Astrocyte (in vitro differentiated cells and primary cell): ENCODE data around the gene DDX25. TPM values are rescaled to one million over a fixed set of nuclear protein-coding genes. Genes with fewer than 3 reads are reported as not detected.

Source experiments
- DNase-seq: peaks from one replicate; pipeline ENCODE4 v3.0.0-alpha.2; 2010; ENCODE audit warnings: low read depth
- FAIRE-seq: peaks from 2 replicates; lab custom pipeline; 2011; peaks lifted over from hg19 to GRCh38; lab: Jason Lieb, UNC
- H2AFZ ChIP-seq: 2 replicates; pipeline ENCODE4 v1.6.0; 2012; ENCODE audit warnings: low read depth, low read length, inconsistent platforms
- H3K27ac ChIP-seq: 2 replicates; pipeline ENCODE4 v1.5.1; 2011; ENCODE audit warnings: low read depth, low read length, inconsistent platforms
- H3K27me3 ChIP-seq: 2 replicates; pipeline ENCODE4 v1.6.0; 2011; ENCODE audit warnings: low read length, inconsistent platforms; ENCODE audit not compliant: insufficient read depth
- H3K36me3 ChIP-seq: 2 replicates; pipeline ENCODE4 v1.5.1; 2011; ENCODE audit warnings: low read length, inconsistent platforms; ENCODE audit not compliant: insufficient read depth
- H3K4me1 ChIP-seq: 2 replicates; pipeline ENCODE4 v1.5.1; 2011; ENCODE audit warnings: low read length, inconsistent platforms; ENCODE audit not compliant: insufficient read depth
- H3K4me2 ChIP-seq: 2 replicates; pipeline ENCODE4 v1.6.0; 2012; ENCODE audit warnings: low read length, inconsistent platforms
- H3K4me3 ChIP-seq: 2 replicates; pipeline ENCODE4 v1.5.1; 2011; ENCODE audit warnings: low read depth, mild to moderate bottlenecking, low read length, inconsistent platforms; ENCODE audit not compliant: insufficient read depth
- H3K79me2 ChIP-seq: 2 replicates; pipeline ENCODE4 v1.6.0; 2012; ENCODE audit warnings: mild to moderate bottlenecking, low read length, inconsistent platforms; ENCODE audit not compliant: insufficient read depth
- H3K9ac ChIP-seq: 2 replicates; pipeline ENCODE4 v1.6.0; 2012; ENCODE audit warnings: mild to moderate bottlenecking, low read length, inconsistent platforms
- H3K9me3 ChIP-seq: 2 replicates; pipeline ENCODE4 v1.5.1; 2012; ENCODE audit warnings: low read depth, mild to moderate bottlenecking, low read length, inconsistent platforms; ENCODE audit not compliant: insufficient read depth
- H4K20me1 ChIP-seq: 2 replicates; pipeline ENCODE4 v1.6.0; 2012; ENCODE audit warnings: low read length, inconsistent platforms; ENCODE audit not compliant: insufficient read depth
- H3K27ac Mint-ChIP-seq: one replicate; pipeline ENCODE4 v1.8.0; 2021; ENCODE audit warnings: mild to moderate bottlenecking, mixed read lengths; ENCODE audit not compliant: unreplicated experiment
- H3K27me3 Mint-ChIP-seq: one replicate; pipeline ENCODE4 v1.8.0; 2021; ENCODE audit warnings: low read depth, mixed read lengths; ENCODE audit not compliant: unreplicated experiment
- H3K36me3 Mint-ChIP-seq: one replicate; pipeline ENCODE4 v1.8.0; 2021; ENCODE audit warnings: low read depth, mixed read lengths; ENCODE audit not compliant: unreplicated experiment
- H3K4me1 Mint-ChIP-seq: one replicate; pipeline ENCODE4 v1.8.0; 2021; ENCODE audit warnings: low read depth, mixed read lengths; ENCODE audit not compliant: unreplicated experiment
- H3K4me3 Mint-ChIP-seq: one replicate; pipeline ENCODE4 v1.8.0; 2021; ENCODE audit warnings: mild to moderate bottlenecking, moderate library complexity, mixed read lengths; ENCODE audit not compliant: unreplicated experiment
- H3K9me3 Mint-ChIP-seq: one replicate; pipeline ENCODE4 v1.8.0; 2021; ENCODE audit warnings: mild to moderate bottlenecking, mixed read lengths; ENCODE audit not compliant: unreplicated experiment
- EZH2 ChIP-seq: IDR thresholded peaks from 2 replicates; pipeline ENCODE4 v1.6.1; 2012; ENCODE audit warnings: mild to moderate bottlenecking, low read length, inconsistent platforms; ENCODE audit not compliant: insufficient read depth
- total RNA-seq: library from RNA; stranded (reverse); gene quantifications from 2 replicates; pipeline ENCODE4 v1.2.1, GENCODE V29; 2021
- TF ChIP-seq, protein P1 (sequence below): IDR thresholded peaks from 2 replicates; pipeline ENCODE4 v1.5.1; 2011; ENCODE audit warnings: low read depth, mild to moderate bottlenecking, inconsistent platforms, low read length, moderate library complexity; ENCODE audit not compliant: insufficient read depth

Gene DDX25
- total RNA-seq, 1 donor from 2014 or later, result 1.1 TPM

DNA sequence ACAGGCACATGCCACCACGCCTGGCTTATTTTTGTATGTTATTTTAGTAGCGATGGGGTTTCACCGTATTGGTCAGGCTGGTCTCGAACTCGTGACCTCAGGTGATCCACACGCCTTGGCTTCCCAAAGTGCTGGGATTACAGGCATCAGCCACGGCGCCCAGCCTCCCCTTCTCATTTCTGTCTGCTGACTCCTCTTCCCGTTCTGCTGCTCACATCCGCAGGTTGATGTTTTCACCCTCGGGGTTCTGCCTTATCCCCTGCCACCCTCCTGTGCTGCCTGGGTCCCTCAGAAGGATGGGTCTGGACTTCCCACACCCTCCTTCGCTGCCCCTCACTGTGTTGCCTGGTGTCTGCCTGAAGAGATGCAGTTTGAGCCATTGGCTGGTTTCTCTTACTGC lies 22.4 kb downstream of the DDX25 start:
- Mint-ChIP-seq H3K4me1 (peaks cover 4% of the 10 kb centered on the region), H3K36me3 (no peaks in the 10 kb centered on the region), H3K9me3 (no peaks in the 10 kb centered on the region), H3K27ac (no peak overlapping the region), H3K27me3 (peaks cover 26% of the 10 kb centered on the region), H3K4me3 (no peak overlapping the region)
- H4K20me1 ChIP-seq, result no peaks in the 10 kb centered on the region
- H2AFZ ChIP-seq, result no peak overlapping the region
- peaks cover 8% of the 10 kb centered on the region for H3K27me3 ChIP-seq
- H3K4me2 ChIP-seq, result no peak overlapping the region
- TF ChIP-seq, protein P1, sequence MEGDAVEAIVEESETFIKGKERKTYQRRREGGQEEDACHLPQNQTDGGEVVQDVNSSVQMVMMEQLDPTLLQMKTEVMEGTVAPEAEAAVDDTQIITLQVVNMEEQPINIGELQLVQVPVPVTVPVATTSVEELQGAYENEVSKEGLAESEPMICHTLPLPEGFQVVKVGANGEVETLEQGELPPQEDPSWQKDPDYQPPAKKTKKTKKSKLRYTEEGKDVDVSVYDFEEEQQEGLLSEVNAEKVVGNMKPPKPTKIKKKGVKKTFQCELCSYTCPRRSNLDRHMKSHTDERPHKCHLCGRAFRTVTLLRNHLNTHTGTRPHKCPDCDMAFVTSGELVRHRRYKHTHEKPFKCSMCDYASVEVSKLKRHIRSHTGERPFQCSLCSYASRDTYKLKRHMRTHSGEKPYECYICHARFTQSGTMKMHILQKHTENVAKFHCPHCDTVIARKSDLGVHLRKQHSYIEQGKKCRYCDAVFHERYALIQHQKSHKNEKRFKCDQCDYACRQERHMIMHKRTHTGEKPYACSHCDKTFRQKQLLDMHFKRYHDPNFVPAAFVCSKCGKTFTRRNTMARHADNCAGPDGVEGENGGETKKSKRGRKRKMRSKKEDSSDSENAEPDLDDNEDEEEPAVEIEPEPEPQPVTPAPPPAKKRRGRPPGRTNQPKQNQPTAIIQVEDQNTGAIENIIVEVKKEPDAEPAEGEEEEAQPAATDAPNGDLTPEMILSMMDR, result no peak
- TF ChIP-seq EZH2, result no peak
- no peaks in the 10 kb centered on the region for H3K79me2 ChIP-seq
- FAIRE-seq (no peak), DNase-seq (no peak)
- no peaks in the 10 kb centered on the region for H3K4me1 ChIP-seq
- no peaks in the 10 kb centered on the region for H3K9me3 ChIP-seq
- no peak overlapping the region for H3K4me3 ChIP-seq
- H3K27ac ChIP-seq, result no peak overlapping the region
- H3K36me3 ChIP-seq, result no peaks in the 10 kb centered on the region
- H3K9ac ChIP-seq, result no peak overlapping the region

DNA sequence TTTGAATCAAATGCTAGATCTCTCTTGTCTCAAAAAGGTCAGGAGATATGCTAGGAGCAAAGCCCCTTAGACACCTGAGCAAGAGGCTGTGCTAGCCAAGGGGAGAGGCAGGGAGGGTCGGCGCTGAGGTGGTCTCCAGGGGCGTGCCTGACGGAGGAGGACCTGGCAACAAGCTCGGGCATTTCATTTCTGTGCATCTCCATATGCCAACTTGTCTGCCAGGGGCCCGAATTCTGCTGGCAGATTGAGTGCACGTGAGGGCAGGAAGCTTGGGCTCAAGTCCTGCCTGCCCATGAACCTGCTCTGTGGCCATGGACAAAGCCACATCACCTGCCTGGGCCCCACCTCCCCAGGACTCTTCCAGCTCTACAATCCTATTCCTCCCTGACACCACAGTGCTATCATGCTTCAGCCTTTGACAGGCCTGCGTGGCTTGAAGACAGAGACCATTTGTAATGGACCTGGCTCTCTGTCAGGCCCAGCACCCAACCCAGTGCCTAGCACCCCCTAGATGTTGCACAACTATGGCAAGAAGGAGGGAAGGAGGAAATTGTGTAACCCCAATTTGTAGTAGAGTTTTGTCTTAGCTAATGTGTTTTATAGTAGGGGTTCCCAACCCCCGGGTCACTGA lies 25.3 kb downstream of the DDX25 start:
- Histone ChIP-seq H3K4me2 (no peak overlapping the region), H3K9ac (no peak overlapping the region), H2AFZ (no peak overlapping the region), H3K36me3 (no peaks in the 10 kb centered on the region), H3K4me1 (no peaks in the 10 kb centered on the region), H3K27me3 (peaks cover 11% of the 10 kb centered on the region), H4K20me1 (no peaks in the 10 kb centered on the region), H3K27ac (no peak overlapping the region), H3K79me2 (no peaks in the 10 kb centered on the region), H3K4me3 (no peak overlapping the region), H3K9me3 (no peaks in the 10 kb centered on the region)
- no peak overlapping the region for H3K27ac Mint-ChIP-seq
- FAIRE-seq, result no peak
- TF ChIP-seq EZH2, result no peak
- TF ChIP-seq, protein P1, result no peak
- peaks cover 6% of the 10 kb centered on the region for H3K4me1 Mint-ChIP-seq
- no peaks in the 10 kb centered on the region for H3K36me3 Mint-ChIP-seq
- no peak for DNase-seq
- H3K27me3 Mint-ChIP-seq, result peaks cover 43% of the 10 kb centered on the region
- no peak overlapping the region for H3K4me3 Mint-ChIP-seq
- H3K9me3 Mint-ChIP-seq, result no peaks in the 10 kb centered on the region

DNA sequence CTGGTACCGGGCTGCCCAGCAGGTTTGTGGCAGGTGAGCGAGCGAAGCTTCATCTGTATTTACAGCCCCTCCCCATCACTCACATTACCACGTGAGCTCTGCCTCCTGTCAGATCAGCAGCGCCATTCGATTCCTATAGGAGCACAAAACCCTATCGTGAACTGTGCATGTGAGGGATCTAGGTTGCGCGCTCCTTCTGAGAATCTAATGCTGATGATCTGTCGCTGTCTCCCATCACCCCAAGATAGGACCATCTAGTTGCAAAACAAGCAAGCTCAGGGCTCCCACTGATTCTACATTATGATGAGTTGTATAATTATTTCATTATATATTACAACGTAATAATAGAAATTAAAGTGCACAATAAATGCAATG lies 25.8 kb downstream of the DDX25 start:
- Mint-ChIP-seq H3K27ac (no peak overlapping the region), H3K4me1 (peaks cover 6% of the 10 kb centered on the region), H3K9me3 (no peaks in the 10 kb centered on the region), H3K4me3 (no peak overlapping the region), H3K36me3 (no peaks in the 10 kb centered on the region), H3K27me3 (peaks cover 43% of the 10 kb centered on the region)
- Histone ChIP-seq H3K27me3 (peaks cover 11% of the 10 kb centered on the region), H2AFZ (no peak overlapping the region), H3K4me3 (no peak overlapping the region), H3K79me2 (no peaks in the 10 kb centered on the region), H3K4me2 (no peak overlapping the region), H3K9ac (no peak overlapping the region), H3K36me3 (no peaks in the 10 kb centered on the region), H3K27ac (no peak overlapping the region), H3K9me3 (no peaks in the 10 kb centered on the region), H4K20me1 (no peaks in the 10 kb centered on the region), H3K4me1 (no peaks in the 10 kb centered on the region)
- TF ChIP-seq EZH2, result no peak
- TF ChIP-seq, protein P1, result no peak
- no peak for FAIRE-seq
- DNase-seq, result no peak
